HG02973 (cell line): Measurements from ENCODE around the gene NELFB.
A peak's percentile ranks its signal among the peaks of the same experiment; 100 is the strongest.
"Not testable (repeated sequence)": the region's sequence is repeated elsewhere in the genome, so short reads cannot be mapped to it uniquely, and the experiment has no call there.

Experiments used
- ATAC-seq: cut with Tn5 transposase; IDR thresholded peaks from one replicate; pipeline ENCODE4 v1.9.1; 2021; ENCODE audit warnings: moderate library complexity; ENCODE audit not compliant: unreplicated experiment

NELFB gene

DNA sequence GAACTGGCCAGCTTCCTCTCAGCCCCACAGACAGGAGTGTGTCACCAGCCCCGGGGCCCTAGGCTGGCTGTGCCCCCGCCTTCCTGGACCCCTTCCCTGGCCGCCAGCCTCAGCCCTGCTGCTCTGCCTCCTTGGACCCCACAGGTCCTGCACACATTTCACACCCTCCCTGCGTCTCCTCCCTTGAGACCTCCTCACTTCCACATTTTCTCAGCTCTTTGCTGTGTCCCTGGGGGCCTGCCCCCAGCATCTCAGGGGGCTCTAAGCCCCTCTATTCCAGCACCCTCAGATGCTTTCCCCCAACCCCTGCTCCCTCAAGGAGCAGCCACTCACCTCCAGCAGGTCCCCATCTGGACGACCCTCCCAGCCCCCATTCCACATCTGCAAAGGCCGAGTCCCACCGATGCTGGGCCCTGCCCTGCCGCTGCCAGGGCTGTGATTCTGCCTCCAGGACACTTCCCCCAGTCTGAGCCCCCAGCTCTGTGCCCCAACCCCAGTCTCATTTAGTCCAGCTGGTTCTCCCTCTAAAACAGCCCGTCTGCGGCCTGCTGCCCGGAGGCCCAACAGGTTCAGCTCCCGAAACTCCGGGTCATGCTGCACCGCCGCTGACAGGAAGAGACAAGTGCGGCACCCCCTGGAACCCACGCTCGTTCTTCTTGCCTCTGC lies 20.2 kb upstream of the NELFB start:
- ATAC-seq: no peak

DNA sequence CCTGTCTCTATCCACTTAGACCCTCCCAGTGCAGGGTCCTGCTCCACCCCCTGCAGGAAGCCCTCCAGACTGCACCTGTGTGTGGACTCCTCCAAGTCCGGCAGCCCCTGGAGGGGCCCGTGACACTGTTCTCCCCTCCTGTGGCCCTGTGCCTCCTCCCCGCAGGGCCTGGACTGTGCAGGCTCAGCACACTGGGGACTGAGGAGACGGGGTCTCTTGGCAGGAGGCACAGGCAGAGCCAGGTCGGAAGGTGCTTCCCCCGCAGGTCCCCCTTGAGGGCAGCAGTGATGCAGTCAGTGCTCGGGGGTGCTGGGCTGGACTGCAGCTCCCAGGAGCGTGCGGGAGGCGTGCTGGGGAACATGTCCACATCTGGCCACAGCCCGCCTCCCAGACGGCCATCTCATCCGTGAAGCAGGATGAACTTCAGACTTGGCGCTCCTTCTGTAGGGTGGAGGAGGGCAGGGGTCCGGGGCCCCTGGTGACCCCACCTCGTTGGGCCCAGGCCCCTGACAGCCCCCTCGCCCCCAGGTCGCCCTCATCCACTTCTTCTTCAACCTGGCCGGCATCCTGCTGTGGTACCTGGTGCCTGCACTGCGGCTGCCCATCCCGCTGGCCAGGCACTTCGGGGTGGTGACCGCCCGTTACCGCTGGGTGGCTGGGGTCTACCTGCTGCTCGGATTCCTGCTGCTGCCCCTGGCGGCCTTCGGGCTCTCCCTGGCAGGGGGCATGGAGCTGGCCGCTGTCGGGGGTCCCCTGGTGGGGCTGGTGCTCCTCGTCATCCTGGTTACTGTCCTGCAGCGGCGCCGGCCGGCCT lies 19.5 kb upstream of the NELFB start:
- no peak for ATAC-seq

- ATAC-seq: peak; percentile 19
Measured at GRCh38 chr9:137236238-137236935, 18.7 kb upstream of the NELFB start.

- ATAC-seq: no peak
Measured at GRCh38 chr9:137236936-137237421, 18.1 kb upstream of the NELFB start.

DNA sequence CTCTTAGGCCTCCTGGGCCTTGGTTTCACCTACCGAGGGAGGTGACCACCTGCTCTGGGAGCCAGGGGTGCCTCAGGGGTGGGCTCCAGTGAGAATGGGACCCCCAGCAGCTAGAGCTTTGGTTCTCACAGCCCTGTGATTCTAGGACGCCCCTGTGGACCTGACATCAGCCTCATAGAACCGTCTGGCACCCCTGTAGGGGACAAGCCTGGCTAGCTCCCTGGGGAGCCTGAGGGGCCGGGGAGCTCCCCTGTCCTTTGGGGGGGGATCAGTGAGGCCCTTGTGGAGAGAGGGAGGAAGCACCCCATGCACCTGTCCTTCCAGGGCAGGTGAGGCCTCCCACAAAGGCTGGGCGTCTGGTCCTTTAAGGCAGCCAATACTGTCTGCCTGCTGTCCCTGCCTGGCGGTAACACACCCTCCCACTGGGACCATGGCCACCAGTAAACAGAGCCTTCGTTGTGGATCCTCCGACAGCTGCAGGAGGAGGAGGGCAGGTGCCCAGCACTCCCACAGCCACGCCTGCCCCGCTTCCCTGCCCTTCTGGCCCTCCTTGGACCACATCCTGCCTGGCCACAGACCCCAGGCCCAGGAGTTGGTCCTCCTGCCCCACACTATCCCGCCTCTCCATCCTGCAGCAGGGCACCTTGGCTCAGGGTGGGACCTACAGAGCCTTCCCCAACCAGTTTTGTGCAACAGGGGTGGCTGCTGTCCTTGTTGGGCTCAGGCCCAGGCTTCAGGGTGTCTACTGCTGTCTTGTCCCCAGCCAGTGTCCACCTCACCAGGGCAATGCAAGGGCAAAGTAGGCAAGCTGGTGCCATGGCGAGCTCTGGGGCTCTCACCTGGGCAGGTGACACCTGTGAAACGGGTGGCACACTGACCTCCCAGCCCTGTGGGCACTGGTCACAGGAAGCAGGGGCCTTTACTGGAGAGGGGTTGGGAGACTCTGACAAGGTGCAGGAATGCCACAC lies 17.1 kb upstream of the NELFB start:
- ATAC-seq: no peak

DNA sequence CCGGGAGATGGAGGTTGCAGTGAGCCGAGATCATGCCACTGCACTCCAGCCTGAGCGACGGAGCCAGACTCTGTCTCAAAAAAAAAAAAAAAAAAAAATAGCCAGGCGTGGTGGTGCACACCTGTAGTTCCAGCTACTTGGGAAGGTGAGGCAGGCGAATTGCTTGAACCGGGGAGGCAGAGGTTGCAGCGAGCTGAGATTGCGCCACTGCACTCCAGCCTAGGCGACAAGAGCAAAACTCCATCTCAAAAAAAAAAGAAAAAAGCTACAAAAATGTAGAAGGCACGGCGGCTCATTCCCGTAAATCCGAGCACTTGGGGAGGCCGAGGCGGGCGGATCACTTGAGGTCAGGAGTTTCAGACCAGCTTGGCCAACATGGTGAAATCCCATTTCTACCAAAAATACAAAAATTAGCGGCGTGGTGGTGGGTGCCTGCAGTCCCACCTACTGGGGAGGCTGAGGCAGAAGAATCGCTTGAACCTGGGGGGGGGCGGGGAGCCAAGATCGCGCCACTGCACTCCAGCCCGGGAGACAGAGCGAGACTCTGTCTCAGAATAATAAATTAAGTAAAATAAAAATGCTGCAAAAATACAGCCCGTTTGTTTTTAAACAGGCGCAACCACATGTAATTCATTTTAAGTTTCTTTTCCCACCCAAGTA lies 15.5 kb upstream of the NELFB start:
- ATAC-seq: not testable (repeated sequence)

- peak; percentile 18 for ATAC-seq
Measured at GRCh38 chr9:137240318-137240840, 14.7 kb upstream of the NELFB start.

DNA sequence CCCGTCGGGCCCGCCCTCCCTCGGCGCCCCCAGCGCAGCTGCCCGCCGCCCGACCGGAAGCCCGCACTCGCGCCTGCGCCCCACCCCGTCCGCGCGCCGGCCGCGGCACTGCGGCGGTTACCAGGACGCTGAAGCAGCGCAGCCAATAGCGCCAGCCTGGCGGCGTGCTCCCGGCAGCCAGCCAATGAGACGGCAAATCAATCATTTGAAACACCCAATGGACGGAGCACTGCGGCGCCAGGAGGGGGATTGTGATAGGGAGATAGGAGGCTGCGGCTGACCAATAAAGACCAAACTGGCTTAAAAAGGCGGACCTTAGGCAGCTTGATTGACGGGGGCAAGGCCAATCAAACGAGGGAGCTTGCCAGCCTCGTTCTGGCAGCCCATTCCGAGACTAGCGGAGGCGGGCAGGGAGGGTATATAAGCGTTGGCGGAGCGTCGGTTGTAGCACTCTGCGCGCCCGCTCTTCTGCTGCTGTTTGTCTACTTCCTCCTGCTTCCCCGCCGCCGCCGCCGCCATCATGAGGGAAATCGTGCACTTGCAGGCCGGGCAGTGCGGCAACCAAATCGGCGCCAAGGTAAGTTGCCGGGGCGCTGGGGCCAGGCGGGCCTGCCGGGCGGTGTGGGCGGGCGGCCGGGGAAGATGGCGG lies 14.2 kb upstream of the NELFB start, which contains the start of gene TUBB4B:
Gene TUBB4B, plus strand, starts transcription at position 447 of the 649 bp plus-strand sequence. Its CDS starts 74 bp downstream, at position 521.
- ATAC-seq: peak; percentile 59

GRCh38 chr9:137241490-137242268 lies 13.4 kb upstream of the NELFB start:
- ATAC-seq: peak; percentile 5

DNA sequence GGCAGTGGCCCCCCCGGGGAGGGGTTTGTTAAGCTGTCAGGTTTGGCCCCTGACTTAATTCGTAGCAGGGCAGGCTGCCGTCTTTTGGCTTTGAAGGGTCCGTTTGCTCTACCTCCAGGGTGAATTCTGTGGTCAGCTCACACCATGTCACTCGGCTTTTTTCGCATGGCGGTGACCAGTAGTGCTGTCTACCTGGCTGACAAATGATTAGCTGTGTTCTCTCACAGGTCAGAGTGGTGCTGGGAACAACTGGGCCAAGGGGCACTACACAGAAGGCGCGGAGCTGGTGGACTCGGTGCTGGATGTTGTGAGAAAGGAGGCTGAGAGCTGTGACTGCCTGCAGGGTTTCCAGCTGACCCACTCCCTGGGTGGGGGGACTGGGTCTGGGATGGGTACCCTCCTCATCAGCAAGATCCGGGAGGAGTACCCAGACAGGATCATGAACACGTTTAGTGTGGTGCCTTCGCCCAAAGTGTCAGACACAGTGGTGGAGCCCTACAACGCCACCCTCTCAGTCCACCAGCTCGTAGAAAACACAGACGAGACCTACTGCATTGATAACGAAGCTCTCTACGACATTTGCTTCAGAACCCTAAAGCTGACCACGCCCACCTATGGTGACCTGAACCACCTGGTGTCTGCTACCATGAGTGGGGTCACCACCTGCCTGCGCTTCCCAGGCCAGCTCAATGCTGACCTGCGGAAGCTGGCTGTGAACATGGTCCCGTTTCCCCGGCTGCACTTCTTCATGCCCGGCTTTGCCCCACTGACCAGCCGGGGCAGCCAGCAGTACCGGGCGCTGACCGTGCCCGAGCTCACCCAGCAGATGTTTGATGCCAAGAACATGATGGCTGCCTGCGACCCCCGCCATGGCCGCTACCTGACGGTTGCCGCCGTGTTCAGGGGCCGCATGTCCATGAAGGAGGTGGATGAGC lies 12.6 kb upstream of the NELFB start:
- no peak for ATAC-seq

DNA sequence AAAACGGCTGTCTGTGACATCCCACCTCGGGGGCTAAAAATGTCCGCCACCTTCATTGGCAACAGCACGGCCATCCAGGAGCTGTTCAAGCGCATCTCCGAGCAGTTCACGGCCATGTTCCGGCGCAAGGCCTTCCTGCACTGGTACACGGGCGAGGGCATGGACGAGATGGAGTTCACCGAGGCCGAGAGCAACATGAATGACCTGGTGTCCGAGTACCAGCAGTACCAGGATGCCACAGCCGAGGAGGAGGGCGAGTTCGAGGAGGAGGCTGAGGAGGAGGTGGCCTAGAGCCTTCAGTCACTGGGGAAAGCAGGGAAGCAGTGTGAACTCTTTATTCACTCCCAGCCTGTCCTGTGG lies 11.9 kb upstream of the NELFB start:
- not testable (repeated sequence) for ATAC-seq

DNA sequence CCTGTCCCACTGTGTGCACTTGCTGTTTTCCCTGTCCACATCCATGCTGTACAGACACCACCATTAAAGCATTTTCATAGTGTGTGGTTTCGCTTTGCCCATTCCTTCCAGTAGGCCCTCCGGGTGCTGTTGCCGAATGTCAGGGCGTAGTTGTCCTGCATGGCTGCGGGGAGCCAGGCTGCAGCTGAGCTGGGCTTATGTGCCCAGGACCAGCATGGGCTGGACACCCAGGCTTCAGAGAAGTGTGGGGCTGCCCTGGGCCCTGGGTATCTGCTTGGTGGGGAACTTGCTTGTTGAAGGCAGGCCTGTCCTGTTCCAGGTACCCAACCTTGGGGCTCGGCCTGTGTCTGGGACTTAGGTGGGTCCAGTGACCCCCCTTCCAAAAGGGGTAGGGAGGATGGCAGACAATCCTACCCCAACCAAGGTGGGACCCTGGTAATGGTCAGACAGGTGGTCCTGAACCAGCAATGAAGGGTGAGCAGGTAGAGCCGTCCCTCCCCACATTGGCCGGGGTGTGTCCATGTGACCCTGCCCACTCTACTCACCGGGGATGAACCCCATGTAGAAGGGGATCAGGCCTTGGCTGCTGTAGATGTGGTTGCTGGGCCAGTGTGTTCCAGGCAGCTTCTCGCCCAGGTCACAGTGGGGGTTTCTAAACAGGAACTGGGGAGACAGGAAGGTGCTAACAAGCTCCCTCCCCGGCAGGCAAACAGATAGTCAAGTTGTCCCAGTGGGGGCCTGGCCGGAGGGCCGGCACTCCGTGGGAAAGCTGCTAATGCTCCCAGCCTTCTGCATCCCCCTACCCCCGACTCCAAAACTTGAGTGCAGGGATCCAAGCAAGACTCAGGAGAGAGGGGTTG lies 11.3 kb upstream of the NELFB start:
- no peak for ATAC-seq

GRCh38 chr9:137244486-137245449 lies 10.4 kb upstream of the NELFB start:
- ATAC-seq: no peak

DNA sequence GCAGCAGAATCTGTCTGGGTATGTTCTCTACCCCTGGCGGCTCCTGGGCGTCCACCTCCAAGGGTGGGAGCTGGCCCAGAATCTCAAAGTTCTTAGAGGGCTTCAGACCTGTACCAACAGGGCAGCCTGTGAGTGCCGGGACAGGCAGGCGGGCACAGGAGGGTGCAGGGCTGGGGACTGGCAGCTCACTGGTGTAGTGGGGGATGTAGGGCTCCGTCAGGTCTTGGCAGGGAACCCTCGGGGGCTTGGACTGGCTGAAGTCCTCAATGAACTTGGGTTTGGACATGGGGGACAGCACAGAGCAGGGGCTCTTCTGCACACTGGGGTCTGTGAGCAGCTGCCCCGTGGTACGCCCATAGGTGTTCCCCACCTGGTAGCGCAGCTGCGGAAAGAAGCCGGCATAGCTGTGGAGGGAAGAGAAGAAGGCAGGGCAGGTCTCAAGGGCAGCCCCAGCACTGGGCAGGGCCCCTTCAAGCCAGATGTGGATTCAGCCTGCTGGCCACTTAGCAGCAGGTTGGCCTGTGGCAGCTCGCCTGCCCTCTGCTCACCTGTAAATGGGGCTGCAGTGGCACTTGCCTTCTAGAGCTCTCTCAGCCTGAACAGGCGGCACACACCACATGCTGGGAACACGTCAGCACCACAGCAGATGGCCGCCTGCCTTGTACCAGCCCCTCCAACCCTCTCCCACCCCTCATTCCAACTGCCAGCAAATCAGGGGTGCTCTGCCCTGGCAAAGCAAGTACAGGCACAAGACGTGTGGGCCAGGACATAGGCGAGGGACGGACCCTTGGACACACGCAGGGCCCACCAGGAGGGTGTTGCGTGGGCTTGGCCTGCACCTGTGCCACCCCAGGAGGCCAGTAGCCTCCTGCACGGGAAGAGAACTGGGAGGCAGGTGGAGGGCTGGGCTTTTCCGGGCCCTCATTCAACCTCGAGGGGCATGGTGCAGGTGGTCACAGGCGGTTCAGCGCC lies 9.4 kb upstream of the NELFB start:
- no peak for ATAC-seq
